ENCODE measurements around the gene P2RY14. TPM values are rescaled to one million over a fixed set of nuclear protein-coding genes. Genes with fewer than 3 reads are reported as not detected.

Gene P2RY14
- total and polyA plus RNA-seq, 2 donors (not counting 3 experiments of a cell fraction or from before 2014, with no cell fraction given), result not detected

GRCh38 chr3:151305060-151305774 is 26.9 kb upstream of the P2RY14 start:
- Histone ChIP-seq H3K36me3 (ENCODE audit: control insufficient read depth in 2 of 2, extremely low read depth in 1 of 2, insufficient read depth in 2 of 2, low read length in 2 of 2) (no peaks in the 10 kb centered on the region), H3K9me3 (replicated peaks; ENCODE audit: control insufficient read depth, insufficient read depth, low read length) (no peaks in the 10 kb centered on the region), H3K4me1 (ENCODE audit: control insufficient read depth, extremely low read depth, insufficient read depth, low read length) (no peaks in the 10 kb centered on the region), H3K27me3 (ENCODE audit: control insufficient read depth in 2 of 2, insufficient read depth in 2 of 2, low read length in 2 of 2) (peaks cover 0 to 2% of the 10 kb centered on the region in 2 experiments), H3K4me2 (ENCODE audit: insufficient read depth, low read length) (no peak overlapping the region), H3K27ac (ENCODE audit: insufficient read depth, low read depth, low read length) (no peak overlapping the region), H3K79me2 (ENCODE audit: control insufficient read depth, insufficient read depth, low read length) (no peaks in the 10 kb centered on the region), H2AFZ (ENCODE audit: low read depth, low read length) (no peak overlapping the region), H3K4me3 (replicated peaks in 1 of 3; ENCODE audit: insufficient read depth in 1 of 3, low read depth in 1 of 3, low read length in 3 of 3) (no peak overlapping the region), H3K9ac (replicated peaks; ENCODE audit: extremely low read depth, insufficient read depth, low read length) (no peak overlapping the region), H3K9me1 (replicated peaks; ENCODE audit: control insufficient read depth, extremely low read depth, insufficient read depth, low read length) (no peaks in the 10 kb centered on the region), H4K20me1 (replicated peaks; ENCODE audit: control insufficient read depth, extremely low read depth, insufficient read depth, low read length) (no peaks in the 10 kb centered on the region)
- BruUV-seq (replicated peaks), result no TSS peak
- intact Hi-C loops (cut with micrococcal nuclease) (no loop called here), dilution Hi-C loops (cut with MboI; ENCODE audit: extremely low pct_ligation_motif_present, low sequenced_read_pairs) (no loop called here)
- no peak for TF ChIP-seq MYC (IDR thresholded peaks at IDR 0.05; ENCODE audit: low read depth, low read length)
- no peak for TF ChIP-seq GATA2 (IDR thresholded peaks at IDR 0.05; ENCODE audit: insufficient read depth, insufficient read length, low read depth, low read length)
- TF ChIP-seq JUN (IDR thresholded peaks at IDR 0.05; ENCODE audit: borderline replicate concordance, insufficient read depth, insufficient read length, low read depth), result no peak
- TF ChIP-seq POLR2AphosphoS5 (IDR thresholded peaks at IDR 0.05; ENCODE audit: insufficient read depth, low read depth, low read length), result no peak
- TF ChIP-seq POLR2A (IDR thresholded peaks at IDR 0.05; ENCODE audit: low read depth, low read length), result no peak
- TF ChIP-seq FOS (IDR thresholded peaks at IDR 0.05; ENCODE audit: borderline replicate concordance, insufficient read depth, low read length), result no peak
- no peak for TF ChIP-seq EZH2 (IDR thresholded peaks at IDR 0.05; ENCODE audit: borderline replicate concordance, low read depth, low read length, severe bottlenecking)
- no peak for TF ChIP-seq MAX (IDR thresholded peaks at IDR 0.05; ENCODE audit: insufficient read depth, insufficient read length)
- no peak for TF ChIP-seq CTCF (IDR thresholded peaks at IDR 0.05; ENCODE audit: extremely low read depth in 1 of 2, insufficient read depth in 1 of 2, low read depth in 1 of 2, low read length in 2 of 2)
- DNase-seq (ENCODE audit: low read depth, low spot score) (no peak), FAIRE-seq (no peak)
- ChIA-PET POLR2A (no interaction called here), CTCF (interaction anchor here (0.7 to 2.1 kb wide), 8 partner anchors 8 to 77 kb away, joined by 3 to 7 read pairs (median 4); partner anchors contain the start of gene P2RY14)

All from endothelial cell of umbilical vein (primary cell).